GM18505 (cell line): Measurements from ENCODE around the gene CHRNA4.

Experiments used
- ATAC-seq: cut with Tn5 transposase; IDR thresholded peaks from one replicate; pipeline ENCODE4 v1.9.1; 2021; ENCODE audit not compliant: unreplicated experiment
- POLR2A ChIP-seq: IDR thresholded peaks from 4 replicates; pipeline ENCODE4 v1.6.1; 2011; ENCODE audit warnings: borderline replicate concordance; ENCODE audit not compliant: insufficient read depth, insufficient read length; ENCODE audit errors: extremely low read depth

The CHRNA4 gene

DNA sequence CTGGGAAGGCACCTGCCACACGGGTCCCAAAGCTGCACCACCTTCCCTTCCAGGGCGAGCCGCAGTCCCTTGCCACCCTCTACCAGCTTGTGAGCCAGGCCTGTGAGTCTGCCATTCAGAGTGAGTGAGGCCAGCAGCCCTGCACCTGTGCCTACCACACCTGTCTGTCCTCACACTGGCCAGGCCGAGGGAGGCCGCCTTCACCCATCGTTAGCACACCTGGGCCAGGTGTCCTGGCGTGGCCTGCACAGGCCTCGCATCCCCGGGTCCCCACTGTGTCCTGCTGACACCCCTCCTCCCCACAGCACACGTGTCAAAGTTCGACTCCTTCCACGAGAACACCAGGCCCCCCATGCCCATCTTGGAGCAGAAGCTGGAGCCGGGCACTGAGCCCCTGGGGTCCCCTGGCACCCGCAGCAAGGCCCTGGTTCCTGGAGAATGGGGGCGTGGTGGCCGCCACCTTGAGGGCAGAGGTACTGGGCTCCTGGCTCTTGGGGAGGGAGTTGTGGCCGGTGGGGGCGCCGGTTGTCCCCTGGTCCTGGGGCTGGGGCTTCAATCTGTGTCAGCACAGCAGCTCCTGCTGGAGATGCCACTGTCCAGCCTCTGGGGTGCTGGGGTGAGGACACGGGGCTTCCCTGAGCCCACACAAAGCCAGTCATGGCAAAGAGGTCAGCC, 33.0 kb downstream of the CHRNA4 start:
- TF ChIP-seq POLR2A, result no peak
- no peak for ATAC-seq

DNA sequence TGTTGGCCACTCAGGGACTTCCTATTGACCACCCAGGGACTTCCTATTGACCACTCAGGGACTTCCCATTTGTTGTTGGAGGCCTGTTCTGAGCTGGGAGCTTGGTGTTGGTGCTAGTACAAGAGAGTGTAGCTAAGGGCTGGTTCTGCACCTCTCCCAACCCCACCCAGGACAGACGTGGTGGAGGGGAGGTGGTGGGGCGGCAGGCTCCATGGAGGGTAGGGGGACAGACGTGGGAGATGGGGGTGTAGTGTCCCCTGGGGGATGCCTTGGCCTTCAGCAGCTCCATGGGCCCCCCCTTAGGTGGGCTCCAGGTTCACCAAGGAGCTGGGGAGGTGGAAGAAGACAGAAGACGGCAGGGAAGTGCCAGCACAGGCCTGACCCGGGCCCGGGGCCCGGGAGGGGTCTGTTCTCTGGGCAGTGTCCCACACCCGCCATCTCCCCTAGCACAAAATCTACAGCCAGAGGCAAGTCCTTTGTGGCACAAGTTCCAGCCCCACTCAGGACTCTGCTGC, 33.9 kb downstream of the CHRNA4 start:
- TF ChIP-seq POLR2A, result no peak
- no peak for ATAC-seq

DNA sequence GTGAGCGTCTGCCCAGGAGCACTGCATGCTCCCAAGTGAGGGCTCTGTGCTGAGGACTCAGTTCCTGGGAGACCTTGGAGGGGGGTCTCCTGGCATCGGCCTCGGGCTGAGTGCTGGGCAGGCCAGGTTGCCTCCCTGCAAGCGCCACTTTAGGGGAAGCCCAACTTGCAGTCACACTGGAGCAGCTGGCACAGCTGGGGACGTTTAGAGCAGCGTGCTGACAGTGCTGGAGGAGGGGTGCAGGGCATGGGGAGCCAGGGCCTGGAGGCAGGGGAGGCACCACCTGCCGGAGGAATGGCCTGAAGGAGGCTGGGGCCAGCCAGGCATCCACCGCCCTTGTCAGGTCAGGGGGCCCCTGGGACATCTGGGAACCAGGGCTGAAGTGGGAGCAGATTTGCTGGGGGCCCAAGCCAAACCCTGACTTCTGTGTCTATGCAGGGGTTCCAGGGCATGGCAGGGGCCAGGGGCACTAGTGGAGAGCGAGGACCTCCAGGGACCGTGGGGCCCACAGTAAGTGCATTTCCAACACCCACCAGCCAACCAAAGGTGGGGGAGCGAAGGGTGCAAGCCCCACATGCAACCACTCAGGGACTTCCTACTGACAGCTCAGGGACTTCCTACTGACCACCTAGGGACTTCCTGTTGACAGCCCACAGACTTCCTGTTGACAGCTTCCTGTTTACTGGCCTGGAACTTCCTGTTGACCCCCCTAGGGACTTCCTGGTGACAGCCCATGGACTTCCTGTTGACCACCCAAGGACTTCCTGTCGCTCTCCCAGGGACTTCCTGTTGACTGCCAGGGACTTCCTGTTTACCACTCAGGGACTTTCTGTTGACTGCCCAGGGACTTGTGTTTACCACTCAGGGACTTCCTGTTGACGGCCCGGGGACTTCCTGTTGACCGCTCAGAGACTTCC, 34.6 kb downstream of the CHRNA4 start:
- TF ChIP-seq POLR2A, result no peak
- no peak for ATAC-seq

DNA sequence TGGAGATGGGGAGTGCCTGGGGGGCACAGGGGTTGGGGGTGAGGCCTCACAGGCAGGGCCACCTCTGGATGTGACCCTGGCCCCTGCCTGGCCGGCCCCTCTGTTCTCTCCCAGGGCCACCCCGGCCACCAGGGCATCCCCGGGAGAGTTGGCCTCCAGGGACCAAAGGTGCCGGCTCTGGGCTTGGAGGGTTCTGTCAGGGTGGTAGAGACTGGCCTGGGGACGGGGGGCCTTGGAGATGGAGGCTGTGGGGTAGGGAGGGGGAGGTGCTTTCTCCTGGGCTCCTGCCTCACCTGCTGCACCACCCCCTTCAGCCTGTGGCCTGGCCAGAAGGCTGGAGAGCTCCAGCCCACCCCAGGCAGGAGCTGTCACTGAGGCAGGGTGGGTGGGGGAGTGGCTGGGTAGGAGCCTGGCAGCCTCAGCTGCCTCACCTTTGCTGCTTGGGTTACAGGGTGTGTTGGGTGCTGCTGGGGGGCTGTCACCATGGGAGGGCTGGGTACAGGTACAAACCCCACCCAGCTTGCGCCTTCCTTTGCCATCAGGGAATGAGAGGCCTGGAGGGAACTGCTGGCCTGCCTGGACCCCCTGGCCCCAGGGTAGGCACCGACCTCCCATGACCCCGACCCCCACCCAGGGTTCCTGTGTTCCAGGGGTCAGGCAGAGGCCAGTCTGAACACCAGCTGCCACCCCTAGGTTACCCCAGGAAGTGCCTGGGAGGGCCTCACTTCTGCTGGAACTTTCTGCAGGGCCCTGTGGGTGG, 35.4 kb downstream of the CHRNA4 start:
- no peak for TF ChIP-seq POLR2A
- ATAC-seq, result no peak

DNA sequence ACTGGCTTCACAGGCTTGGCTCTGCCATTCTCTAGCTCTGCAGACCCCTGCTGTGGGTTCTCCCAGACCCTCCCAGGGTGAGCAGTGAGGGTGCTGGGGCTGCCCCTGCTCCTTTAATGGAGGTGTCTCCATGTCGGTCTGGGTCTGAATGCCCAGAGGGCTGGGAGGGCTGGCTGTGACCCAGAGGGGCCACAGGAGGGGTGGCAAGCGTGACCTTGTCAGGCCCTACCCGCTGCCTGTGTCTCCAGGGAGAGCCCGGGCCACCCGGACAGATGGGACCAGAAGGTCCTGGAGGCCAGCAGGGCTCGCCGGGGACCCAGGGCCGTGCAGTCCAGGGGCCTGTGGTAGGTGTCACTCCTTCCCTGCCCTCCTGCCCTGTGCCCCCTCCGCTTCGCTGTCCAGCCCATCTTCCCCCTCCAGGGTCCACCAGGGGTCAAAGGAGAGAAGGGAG, 36.1 kb downstream of the CHRNA4 start:
- ATAC-seq, result no peak
- no peak for TF ChIP-seq POLR2A

DNA sequence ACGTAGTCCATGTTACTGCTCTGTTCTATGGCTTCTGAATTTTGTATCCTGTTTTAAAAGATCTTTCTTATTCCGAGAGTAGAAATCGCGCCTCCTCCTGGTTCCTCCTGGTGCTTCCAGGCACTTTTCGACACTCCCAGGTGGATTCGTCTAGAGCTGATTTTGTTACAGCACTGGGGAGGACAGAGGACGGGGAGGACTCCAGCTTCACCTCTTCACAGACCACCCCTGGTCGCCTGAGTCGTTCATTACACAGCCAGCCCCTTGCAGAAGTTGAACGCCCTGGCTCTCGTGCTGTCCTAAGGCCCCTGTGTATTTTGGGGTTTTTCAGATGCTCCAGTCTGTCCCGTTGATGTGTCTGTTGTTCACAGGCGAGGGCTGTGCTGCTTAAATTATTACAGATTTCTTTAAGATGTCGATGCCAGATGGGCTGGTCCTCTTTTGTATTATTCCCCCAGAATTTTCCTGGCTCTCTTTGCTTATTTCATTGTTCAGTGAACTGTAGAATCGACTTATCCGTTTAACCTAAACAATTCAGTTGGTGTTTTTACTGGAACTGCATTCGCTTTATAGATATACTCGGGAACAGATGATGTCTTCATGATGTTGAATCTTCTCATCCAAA, 37.7 kb downstream of the CHRNA4 start:
- ATAC-seq, result no peak
- no peak for TF ChIP-seq POLR2A

DNA sequence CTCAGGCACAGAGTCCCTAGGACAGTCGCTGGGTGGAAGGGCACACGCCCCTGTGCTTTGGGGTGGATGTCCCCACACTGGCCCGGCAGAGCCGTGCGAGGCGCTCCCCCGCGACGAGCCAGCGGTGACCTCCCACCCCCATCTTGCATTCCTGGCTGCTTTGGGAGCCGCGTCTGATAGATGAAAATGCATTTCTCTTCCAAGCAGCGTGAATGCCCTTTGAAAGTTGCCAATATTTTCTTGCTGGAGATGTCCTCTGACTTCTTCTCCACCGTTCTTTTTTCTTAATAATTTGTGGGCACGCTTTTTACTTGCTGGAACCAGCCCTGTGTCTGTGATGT, 38.2 kb downstream of the CHRNA4 start:
- ATAC-seq, result no peak

DNA sequence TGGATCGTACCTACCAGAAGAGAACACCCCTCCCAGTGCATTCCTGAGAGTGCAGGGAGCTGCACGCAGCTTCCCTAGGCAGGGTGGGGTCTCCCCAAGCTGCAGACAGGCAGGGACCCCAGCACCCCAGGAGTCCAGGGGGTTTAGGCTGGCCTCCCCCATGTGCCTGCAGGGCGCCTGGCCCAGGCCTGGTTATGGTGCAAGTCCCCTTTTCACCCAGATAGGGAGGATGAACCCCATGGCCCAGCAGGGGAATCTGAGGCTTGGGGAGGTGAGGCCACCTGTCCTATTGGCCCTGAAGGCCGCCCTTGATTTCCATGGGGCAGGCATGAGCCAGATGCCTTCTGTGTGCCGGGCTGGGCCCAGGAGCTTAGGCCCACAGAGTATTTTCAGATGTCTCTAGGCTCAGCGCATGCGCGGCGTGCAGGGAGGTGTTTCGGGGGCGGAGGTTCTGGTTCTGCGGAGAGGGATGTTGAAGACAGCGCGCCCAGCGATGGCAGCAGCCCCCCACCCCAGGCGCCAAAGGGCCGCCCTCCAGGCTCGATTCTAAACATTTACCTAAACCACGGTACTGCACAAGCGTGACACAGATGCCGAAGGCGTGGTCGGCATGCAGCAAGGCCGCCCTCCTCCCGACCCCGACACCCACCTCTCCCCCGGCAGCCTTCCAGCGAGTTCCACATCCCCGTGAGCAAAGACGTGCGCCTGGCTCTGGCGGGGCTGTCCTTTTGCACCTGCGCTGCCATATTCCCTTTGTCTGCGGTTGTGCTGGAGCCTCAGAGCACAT, 38.8 kb downstream of the CHRNA4 start:
- ATAC-seq, result no peak
- TF ChIP-seq POLR2A, result no peak

More for the DNA sequence above, 38.2 kb downstream of the CHRNA4 start:
- TF ChIP-seq POLR2A, result no peak

DNA sequence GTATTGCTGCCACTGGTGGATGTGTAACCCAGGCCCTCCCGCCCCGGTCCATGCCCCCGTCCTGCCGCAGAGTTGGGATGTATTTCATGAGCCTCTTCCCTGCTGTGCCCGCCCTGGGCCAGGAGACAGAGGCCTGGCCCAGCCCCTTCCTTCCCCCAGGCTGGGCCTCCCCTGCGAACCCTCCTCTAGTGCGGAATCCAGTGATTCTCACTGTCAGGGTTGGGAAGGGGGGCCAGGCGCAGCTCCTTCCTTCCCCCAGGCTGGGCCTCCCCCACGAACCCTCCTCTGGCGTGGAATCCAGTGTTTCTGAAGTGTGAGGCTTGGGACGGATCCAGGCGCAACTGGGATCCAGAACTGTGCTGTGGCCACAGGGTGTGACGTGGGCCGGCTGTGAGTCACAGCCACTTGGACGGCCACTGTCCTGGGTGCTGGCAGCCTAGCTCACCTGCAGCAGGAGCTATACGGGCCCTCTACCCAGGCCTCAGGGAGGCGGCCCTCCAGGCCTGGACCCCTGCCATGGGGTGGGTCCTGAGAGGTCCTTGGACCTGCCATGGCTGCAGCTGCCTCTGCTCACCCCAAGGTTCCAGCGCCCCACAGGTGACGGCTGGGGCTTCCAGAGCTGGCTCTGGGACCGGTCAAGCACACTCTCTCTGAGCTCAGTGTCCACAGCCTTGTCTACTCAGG, 39.9 kb downstream of the CHRNA4 start:
- TF ChIP-seq POLR2A, result no peak
- ATAC-seq, result no peak

DNA sequence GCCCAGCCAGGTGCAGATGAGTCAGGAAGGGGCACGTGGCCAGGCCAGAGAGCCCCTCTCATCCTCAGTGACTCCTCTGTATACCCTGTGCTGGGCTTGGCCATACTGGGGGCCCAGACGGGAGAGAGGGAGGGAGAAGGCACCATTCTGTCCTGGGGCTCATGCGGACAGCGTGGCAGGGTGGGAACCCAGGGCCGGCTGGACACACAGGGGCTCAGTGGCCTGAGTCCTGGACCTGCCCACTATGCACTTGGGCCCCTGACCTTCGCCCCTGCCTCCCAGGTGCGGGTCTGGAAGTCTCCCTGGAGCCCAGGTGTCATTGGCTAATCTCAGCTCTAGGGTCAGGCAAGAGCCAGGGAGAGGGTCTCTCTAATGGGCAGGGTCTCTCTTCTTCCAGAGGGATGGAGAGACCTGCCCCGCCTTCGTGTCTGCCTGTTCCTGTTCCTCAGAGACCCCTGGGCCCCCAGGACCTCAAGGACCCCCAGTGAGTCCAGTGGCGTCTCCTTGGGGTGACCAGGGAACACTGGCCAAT, 40.5 kb downstream of the CHRNA4 start:
- no peak for TF ChIP-seq POLR2A
- no peak for ATAC-seq

DNA sequence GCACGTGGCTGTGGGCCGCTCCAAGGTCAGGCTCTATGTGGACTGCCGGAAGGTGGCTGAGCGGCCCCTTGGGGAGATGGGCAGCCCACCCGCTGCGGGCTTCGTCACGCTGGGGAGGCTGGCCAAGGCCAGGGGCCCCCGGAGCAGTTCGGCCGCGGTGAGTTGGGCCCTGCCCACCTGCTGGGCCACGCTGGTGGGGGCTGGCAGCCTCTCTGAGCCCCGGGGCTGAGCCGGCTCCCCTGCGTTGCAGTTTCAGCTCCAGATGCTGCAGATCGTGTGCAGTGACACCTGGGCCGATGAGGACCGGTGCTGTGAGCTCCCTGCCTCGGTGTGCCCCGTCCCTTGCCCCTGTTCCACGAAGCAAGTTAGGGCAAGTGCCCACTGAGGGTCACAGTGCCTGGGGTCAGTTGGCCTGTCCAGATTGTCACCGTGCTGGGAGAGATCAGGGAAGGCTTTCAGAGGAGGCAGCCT, 41.1 kb downstream of the CHRNA4 start:
- no peak for ATAC-seq
- TF ChIP-seq POLR2A, result no peak
